NCI-H146 (cell line): ENCODE results near the gene NTNG1.

Source experiments
- DNase-seq: peaks from one replicate; lab custom pipeline; 2025; lab: John Stamatoyannopoulos, UW

Gene NTNG1

GRCh38 chr1:107512836-107513235 is 372.0 kb downstream of the NTNG1 start:
- DNase-seq, result no peak

- DNase-seq, result no peak
These were observed 374.0 kb downstream of the NTNG1 start for GRCh38 chr1:107514841-107515240.

- no peak for DNase-seq
These were observed 374.9 kb downstream of the NTNG1 start for GRCh38 chr1:107515702-107516101.

GRCh38 chr1:107523061-107523460 is 382.2 kb downstream of the NTNG1 start:
- DNase-seq, result no peak

- DNase-seq, result peak; percentile 75
These were observed 382.9 kb downstream of the NTNG1 start for GRCh38 chr1:107523736-107524135.

- DNase-seq, result no peak
These were observed 383.5 kb downstream of the NTNG1 start for GRCh38 chr1:107524301-107524700.

GRCh38 chr1:107525145-107525544 is 384.3 kb downstream of the NTNG1 start:
- no peak for DNase-seq

GRCh38 chr1:107525961-107526360 is 385.1 kb downstream of the NTNG1 start:
- peak; percentile 76 for DNase-seq

GRCh38 chr1:107526524-107527198 is 385.8 kb downstream of the NTNG1 start:
- DNase-seq, result peak; percentile 40

GRCh38 chr1:107529511-107530149 is 388.8 kb downstream of the NTNG1 start:
- DNase-seq, result peak; percentile 74

GRCh38 chr1:107530543-107530942 is 389.7 kb downstream of the NTNG1 start:
- no peak for DNase-seq

- no peak for DNase-seq
These were observed 390.4 kb downstream of the NTNG1 start for GRCh38 chr1:107531065-107531908.

GRCh38 chr1:107532318-107532717 is 391.5 kb downstream of the NTNG1 start:
- DNase-seq, result peak; percentile 47
